ENCODE measurements around the gene TSPAN9.

The TSPAN9 gene

DNA sequence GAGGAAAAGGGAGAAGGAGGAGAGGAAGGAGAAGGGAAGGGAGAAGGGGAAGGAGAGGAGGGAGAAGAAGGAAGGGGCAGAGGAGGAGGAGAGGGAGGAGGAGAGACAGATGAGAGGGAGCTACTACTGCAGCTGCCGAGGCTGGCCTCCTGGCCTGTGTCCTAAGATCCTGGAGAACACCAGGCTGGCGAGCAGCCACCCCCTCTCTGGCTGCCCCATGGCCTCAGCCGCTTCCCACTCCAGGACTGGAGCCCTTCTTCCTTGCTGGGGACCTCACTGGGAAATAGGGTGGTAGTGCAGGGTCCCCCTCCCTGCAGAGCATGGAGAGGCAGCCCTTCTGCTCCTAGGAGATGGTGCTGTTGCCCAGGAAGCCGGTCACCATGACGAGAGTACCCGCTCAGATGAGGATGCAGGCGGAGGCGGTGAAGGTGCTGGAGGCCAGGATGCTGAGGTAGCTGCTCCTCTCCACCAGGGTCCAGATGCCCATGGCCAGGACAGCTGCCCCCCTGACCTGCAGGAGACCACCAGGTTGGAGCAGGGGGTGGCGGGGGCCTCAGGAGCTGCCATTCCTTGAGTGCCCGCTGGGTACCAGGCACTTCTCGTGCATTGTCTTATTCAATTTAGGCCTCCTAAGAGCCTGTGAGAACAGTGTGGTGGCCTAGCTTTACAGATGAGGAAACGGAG, 246.0 kb downstream of the TSPAN9 start:
- DNase-seq, result no peak

DNA sequence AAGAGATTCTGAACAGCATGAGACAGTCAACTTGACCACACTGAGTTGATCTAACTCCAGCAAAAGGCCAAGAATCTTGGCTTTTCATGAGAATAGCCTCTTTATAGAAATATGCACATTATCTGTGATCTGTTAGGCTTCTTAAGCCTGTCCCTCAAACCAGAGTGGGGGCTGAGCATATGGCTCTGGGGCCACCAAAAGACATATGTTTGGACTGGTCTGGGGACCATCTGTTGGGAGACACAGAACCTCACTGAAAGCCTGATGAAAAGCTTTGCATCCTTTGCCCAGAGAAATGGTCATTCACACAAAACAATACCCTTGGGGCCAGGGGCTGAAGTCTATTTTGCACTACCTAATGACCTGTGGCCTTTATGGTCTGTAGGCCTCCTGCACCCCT, 248.6 kb downstream of the TSPAN9 start:
- no peak for DNase-seq

DNA sequence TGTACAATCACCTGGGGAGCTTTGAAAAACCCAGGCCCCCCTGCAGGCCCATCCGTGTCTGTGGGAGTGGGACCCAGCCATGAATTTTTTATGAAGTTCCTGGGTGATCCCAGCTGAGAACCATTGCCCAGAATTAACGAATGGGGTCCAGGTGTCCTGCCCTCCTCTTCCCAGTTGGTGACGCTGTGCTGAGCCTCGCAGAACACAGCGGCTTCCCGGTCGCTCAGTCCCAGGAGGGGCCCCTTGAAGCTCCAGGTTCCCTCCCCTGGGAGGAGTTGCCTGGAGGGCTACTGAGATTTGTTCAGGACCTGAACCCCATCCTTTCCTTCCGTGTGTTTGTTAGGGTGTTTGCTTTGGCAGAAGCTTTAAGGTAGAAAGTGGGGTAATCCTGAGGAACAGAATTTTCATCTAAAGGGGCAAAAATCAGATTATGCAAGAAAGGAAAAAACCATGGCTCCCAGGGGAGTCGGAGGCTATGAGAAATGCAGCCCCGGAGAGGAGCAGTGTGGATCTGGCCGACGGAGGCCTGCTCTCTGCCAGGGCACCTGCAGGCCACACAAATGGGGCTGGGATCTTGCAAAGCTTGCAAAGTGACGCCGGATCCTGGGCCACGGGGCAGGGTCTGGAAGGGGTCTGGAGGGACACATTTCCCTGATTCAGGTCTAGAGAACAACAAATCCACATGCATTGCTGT, 249.1 kb downstream of the TSPAN9 start:
- DNase-seq, result no peak

DNA sequence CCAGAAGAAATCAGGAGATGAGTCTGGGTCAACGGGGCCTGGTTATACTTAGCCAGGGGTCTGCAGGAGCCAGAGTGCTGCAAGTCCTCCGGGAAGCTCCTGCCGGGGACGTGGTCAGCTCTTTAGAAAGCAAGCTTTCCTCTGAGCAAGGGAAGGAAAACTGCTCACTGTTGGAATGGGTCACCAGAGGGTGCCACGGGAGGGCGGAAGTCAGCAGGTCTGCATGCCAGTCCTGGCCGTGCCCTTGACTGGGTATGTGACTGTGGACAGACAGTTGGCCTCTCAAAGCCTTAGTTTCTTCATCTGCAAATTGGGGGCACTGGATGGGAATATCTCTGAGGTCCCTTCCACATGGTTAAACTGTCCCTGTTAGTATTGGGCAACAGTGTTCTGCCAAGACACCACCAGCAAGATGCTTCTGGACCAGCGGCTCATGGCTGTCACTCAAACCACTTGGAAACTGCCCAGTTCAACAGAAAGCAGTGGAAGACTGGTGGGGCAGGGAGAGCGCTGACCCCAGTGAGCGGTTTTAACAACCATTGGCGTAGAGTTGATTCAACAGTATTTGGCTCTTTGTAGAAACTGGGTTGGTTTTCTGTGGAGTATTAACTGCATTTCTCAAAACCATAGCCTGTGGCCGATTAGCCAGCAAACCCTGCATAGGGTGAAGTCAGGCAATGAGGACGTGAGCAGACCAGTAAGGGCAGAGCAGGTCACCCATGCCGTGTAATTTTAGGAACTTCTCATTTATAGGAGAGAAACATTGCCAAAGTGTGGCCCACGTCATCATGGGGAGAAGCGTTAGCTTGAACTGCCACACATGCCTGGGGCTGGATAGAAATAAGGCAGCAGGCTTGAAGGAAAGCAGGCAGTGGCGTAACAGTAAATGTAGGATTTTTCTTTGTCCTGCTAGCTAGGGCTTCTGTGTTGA, 249.9 kb downstream of the TSPAN9 start:
- no peak for DNase-seq

DNA sequence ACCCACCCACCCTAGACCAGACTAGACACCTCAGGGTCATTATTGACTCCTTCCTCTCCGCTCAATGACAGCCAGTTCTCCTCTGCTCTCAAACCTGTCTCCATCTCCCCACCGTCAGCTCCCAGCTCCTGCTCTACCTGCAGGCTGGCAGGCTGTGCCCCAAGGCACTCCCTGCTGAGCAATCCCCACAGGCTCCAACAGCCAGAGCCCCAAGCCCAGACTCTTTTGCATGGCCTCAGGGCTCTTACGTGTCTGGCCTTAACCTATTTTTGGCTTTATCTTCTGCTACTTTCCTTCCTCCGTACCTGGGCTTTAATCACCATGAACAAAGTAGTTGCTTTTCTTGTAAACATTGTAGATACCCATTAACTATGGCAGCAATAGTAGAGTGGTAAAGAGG, 250.9 kb downstream of the TSPAN9 start:
- no peak for DNase-seq

DNA sequence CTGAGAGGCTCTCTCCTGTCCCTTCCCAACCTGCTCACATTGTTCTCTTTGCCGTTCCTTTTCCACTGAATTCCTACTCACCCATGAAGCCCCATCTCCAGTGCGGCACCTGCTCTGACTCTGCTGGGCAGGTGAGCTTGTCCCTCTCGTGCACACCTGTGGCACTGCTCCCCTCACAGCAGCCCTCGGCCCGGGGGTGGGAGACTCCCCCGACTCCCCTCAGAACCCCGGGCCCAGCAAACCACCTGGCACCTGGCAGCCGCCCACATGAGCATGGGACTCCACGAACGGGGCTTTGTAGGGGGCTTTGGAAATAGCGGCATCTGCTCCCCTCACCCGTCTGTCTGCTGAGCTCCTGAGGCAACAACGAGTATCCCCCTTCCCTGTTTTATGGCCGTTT, 251.4 kb downstream of the TSPAN9 start:
- no peak for DNase-seq

DNA sequence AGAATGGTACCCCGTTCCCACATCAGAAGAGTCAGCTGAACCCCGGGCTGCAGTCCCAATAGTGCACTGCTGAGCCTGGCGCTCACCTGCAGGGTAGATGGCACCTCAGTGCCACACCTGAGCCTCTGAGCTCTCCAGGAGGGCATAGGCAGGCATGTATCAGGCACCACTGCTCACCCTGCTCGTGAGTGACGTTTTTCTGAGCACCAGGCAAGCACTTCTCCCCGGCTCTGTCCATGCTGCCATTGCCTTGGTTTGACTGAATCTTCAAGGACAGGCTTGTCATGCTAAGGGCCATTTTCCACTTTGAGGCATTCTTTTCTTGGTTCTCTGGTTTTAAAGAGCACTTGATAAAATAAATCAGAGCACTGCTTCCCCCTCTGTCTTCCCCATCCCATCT, 252.2 kb downstream of the TSPAN9 start:
- no peak for DNase-seq

DNA sequence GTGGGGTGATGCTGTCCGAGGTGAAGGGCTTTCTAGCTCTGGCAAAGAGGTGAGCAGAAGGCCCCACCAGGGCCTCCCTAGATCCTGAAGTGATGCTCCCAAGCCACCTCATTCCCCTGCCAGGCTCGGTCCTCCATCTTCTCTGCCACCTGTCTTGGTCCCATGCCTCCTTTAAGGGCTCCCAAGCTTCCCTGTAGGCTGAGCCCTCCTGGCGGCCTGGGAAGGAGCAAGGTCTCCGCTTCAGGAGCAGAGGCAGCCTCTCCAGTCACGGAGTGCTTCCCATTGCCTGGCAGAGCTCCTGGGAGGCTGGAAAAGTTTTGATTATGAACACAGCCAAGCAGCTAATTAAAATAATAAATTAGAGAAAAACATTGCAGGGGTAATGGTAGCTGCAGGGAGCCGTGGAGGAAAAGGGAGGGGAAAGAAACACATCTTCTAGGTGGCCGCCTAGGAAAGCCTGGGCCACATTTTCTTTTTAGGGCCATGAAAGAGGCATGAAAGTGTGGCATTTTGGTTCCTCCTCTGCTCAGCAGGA, 253.9 kb downstream of the TSPAN9 start:
- DNase-seq, result no peak

DNA sequence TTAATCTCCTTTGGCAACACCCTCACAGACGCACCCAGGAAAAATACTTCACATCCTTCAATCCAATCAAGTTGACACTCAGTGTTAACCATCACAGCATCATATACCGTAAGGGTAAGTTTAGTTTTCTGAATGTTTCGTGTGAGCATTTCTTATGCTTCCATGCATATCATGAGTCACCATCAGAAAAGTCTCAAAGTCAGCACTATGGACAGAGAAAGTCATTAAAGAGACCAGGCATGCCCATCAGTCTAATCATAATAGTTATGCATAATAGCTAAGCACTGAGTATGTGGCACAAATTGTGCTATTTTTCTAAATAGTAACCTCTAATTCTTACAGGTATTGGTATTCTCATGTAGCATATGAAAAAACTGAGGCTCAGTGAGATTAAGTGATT, 255.0 kb downstream of the TSPAN9 start:
- DNase-seq, result no peak

DNA sequence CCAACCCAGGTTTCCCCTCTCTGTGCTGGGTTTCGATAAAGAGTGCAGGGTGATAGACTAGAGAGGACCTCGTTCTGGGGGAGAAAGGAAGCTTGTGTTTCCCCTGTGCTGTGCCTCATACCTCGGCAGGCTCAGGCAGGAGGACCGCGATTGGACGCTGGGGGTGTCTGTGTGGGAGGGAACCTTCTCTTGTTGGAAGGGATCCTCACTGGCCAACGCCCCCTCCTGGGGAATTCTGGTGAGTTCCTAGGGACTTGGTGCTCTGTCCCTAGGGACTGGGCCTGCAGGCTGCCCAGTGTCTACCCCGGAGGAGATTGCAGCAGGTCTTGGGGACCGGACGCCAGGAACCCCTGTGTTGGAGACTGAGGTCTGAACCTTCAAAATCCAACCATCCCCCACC, 256.4 kb downstream of the TSPAN9 start:
- no peak for DNase-seq

DNA sequence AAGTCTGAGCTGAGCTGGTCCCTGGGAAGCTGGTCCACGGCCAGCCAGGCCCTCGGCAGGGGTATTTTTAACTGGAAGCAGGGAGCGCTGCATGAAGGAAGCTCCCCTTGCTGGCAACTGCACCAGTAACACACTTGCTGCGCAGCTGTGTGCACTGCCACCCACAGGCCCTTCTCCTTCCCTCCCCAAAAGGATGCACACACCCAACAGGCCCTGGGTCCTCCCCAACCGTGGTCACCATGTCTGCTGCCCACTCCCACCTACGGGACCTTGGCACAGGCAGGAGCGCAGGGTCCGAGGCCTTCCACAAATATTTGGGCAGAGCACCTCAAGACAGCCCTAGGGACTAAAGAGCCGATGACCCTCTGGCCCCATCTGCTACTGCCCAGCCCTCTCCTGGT, 256.8 kb downstream of the TSPAN9 start:
- DNase-seq, result no peak

DNA sequence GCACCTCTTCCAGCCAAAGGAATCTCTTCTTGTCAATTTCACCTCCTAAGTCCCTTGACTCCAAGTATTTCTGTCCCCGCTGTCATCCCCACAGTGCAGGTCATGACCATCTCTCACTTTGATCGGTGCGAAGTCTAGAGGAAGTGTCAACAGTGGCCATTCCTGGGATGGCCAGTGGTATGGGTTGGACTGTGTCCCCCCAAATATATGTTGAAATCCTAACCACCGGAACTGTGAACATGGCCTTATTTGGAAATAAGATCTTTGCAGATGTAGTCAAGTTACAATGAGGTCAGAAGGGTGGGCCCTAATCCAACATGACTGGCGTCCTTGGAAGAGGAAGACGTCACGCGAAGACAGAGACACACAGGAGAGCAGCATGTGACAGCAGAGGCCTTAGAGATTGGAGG, 257.9 kb downstream of the TSPAN9 start:
- no peak for DNase-seq
